Right renal cortex interstitium (tissue), 3 donors: ENCODE measurements around the gene CSRNP3. TPM values are rescaled to one million over a fixed set of nuclear protein-coding genes. Genes with fewer than 3 reads are reported as not detected.

Source experiments
- polyA plus RNA-seq, 3 donors: library from polyadenylated mRNA; unstranded; fragments of 120-200 nt; gene quantifications; one replicate each; pipeline ENCODE4 v1.2.1, GENCODE V29; 2013; ENCODE audit not compliant: insufficient read length in 3 of 3

CSRNP3 gene
- polyA plus RNA-seq, 3 donors: 9.7 to 11.8 (median 11.0) TPM

Other genes with a start within 250 kb of the CSRNP3 start
- 1 to 10 TPM; 1.7 to 3.5 (median 2.0) TPM for gene SCN2A, start 230.3 kb upstream of the CSRNP3 start, polyA plus RNA-seq